HG03460 (cell line): ENCODE measurements around the gene FNIP2.
"Not testable (repeated sequence)": the region's sequence is repeated elsewhere in the genome, so short reads cannot be mapped to it uniquely, and the experiment has no call there.

Experiments
- ATAC-seq: cut with Tn5 transposase; IDR thresholded peaks from one replicate; pipeline ENCODE4 v1.9.1; 2021; ENCODE audit not compliant: unreplicated experiment

FNIP2 gene

DNA sequence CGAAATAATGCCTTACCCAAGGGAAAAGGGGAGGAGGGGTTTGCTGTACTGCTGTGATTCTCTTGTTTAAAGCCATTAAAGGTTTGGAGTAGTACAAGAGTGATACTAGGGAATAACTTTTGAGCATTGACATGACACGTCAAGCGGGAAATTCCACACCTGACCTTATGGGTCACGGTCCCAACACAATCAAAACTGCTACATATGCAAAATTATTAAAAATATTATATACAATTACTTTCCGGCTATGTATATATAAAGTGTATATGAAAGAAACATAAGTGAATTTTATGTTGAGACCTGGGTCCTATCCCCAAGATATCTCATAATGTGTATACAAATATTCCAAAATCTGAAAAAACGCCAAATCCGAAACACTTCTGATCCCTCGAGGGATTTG is 21.0 kb downstream of the FNIP2 start:
- ATAC-seq = no peak

DNA sequence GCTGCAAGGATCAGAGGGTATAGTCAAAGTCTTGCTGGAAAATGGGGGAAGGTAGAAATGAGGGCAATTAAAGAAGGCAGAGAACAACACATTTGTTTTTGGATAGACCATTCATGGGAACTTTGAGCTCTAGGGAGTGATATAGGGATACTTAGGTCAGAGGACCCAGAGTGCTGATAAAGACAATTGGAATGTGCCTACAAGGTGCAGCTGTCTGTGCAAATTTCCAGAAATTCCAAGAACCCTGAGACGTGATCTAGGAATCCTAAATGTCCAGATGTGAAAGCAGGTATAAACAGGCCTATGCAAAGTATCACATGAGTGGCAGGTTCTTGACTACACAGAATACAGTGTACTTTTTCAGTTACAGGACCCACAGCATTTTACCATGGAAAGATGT is 24.2 kb downstream of the FNIP2 start:
- ATAC-seq = no peak

GRCh38 chr4:158793430-158793829 is 24.6 kb downstream of the FNIP2 start:
- not testable (repeated sequence) for ATAC-seq

DNA sequence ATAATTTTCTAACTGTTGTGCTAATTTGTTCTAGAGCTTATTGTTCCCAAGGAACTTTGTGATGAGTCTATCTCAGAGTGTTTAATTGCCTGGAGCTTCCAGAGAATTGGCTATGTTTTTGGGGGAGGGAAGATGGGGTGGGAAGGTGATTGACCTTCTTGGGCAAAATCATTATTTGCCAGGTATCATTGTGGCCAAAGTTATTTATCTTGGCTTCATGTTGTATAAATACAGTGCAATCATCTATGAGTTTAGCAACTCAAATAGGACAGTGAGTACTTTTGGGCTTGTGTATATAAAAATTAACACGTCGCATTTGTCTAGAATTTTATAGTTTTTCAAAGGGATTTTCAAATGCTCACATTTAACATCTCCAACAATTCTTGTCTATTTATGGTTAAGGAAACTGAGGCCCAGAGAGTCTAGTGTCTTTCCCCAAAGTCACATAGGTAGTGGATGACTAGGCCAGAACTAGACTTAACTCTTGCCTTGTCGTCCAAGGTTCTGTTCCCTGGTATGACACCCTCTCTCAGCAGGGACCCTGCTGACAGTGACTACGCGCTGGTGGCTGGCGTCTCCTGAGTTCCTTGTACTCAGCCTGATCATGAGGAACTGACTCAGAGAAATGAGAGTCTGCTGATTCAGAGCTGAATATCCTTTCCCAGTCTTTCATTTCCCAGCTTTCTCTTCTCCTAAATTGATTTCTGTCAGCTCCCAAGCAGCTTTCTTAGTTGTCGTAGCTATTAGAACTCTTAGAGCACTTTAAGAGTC is 27.7 kb downstream of the FNIP2 start:
- no peak for ATAC-seq

DNA sequence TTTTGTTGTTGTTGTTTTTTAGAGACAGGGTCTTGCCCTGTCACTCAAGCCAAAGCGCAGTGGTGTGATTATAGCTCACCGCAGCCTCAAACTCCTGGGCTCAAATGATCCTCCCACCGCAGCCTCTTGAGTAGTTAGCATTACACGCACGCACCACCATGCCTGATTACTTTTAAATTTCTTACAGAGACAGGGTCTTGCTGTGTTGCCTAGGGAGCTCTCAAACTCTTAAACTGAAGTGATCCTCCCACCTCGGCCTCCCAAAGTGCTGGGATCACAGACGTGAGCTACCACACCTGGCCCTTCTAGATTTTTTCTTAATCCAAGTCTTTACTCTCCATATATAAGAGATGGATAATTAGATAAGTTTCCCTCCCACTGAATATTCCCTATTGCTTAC is 29.2 kb downstream of the FNIP2 start:
- ATAC-seq = no peak

DNA sequence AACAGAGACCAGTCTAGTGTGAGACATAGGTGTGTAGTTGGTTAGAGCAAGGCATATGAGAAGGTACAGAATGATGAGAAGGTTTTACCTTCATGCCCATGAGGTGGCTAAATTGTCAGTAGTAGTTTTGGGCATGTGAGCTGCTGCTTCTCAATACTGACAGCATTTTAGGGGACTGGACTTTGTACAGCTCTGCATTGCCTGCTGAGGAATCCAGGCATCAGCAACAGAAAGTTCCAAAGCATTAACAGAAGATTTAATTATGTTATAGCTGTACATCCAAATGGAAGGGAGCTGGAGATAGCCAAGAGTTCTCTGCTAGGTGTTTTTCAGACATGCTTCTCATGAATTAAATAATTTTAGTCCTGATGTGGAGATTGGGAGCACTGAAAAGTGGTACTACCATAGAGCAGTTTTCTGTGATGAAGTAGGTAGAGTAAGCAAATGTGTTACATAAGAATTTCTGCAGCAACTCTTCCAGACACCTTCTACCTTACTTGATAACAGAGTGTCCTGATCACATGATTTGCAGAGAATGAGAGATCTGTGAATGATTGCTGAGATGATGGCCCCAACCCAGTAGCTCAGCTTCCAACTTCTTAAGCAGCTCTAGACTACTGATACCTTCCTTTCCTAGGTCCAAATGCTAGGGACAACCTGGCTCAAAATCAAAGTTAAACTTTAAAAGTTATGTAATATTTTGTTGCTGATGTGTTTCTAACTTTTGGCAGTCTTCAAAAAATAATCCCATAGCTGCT is 30.4 kb downstream of the FNIP2 start:
- ATAC-seq = no peak

GRCh38 chr4:158799856-158800255 is 31.0 kb downstream of the FNIP2 start:
- no peak for ATAC-seq

- ATAC-seq = no peak
These were observed 32.2 kb downstream of the FNIP2 start for GRCh38 chr4:158801066-158801465.

DNA sequence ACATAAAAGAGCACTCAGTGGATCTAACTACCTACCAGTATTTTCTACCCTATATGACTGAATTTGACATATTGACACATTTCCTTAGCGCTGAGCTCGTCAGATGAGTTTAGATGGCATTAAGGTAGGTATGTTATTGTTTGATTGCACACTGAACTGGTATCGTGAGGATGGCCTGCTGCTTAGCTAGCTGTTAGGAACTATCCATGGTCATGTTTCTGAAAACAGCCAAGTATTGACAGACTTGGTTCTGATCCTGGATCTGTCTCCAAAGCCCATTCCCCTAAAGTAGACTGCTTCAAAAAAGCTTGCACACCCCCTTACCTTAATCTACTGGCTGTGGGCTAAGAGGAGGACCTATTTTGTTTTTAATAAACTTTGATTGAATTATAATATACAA is 32.9 kb downstream of the FNIP2 start:
- ATAC-seq = no peak

DNA sequence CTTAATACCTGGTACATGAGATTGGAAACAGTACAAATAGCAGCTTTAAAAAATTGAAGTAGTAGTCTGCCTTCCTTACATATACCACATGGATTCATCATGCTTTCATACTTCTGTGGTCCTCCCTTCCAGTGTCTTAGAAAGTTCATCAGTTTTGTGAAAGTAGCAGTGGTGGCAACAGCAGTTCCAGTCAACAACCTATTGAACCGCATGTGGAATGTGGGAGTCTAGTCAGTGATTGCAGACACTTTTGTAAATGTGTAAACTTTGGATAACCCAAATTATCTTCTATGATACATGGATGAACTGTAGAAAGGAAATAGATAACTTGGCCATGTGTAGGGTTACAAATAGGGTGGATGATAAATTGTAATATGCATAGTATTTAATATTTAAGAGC is 34.1 kb downstream of the FNIP2 start:
- no peak for ATAC-seq

DNA sequence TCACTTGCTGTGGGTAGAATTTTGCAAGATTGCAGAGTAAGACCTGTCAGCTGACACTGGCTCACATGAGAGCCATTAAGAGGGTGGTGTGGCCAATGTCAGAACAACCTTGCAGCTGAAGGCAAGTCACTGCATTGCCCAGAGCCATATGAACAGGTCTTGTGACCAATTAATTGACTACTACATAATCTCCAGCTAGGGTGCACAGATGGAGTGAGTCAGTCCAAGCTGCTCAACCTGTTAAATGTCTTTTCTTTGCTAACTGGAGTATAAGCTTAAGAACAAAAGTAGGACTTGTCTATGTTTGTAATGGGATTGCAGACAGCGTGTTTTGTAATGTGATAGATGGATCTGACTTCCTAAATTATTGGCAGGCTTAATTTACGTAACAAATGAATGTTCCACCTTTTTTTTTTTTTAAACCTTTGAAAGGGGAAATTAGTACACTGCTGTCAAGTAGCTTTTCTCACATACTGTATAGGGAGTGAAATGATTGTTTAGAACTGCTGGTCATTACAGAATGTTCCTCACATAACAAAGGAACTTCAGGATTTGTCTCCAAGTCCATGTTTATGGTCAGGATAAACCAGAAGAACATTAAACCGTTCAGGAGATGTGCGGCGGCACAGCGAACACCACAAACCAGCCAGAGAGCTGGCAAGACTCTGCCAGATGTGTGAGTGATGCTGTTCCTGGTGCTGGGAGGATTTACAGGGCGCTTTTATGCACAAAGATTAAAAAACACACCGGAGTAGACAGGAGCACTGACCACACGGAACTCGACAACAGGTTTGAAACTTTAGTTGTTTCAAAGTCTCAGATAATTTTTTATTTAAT is 37.0 kb downstream of the FNIP2 start:
- ATAC-seq = no peak

DNA sequence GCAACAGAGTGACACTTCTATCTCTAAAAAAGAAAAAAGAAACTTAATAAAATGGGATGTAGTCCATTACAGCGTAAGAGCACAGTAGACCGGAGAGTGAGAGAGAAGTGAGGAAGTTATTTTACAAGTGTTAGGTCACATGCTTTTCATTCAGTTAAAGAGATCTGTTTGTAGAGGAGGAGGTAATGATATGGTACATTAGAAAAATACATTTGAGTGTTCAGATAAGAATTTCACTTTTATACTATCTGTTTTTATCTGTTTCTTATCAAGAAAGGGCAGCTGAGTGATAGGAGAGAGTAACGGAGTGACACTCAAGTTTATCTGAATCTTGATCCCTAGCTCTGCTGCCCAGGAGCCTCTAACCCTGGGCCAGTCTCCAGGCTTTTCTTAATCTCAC is 38.9 kb downstream of the FNIP2 start:
- no peak for ATAC-seq

- no peak for ATAC-seq
These were observed 39.6 kb downstream of the FNIP2 start for GRCh38 chr4:158808399-158808798.

- not testable (repeated sequence) for ATAC-seq
These were observed 40.4 kb downstream of the FNIP2 start for GRCh38 chr4:158809208-158809607.

- peak; percentile 73 for ATAC-seq
These were observed 41.0 kb downstream of the FNIP2 start for GRCh38 chr4:158809611-158810486.

- no peak for ATAC-seq
These were observed 41.8 kb downstream of the FNIP2 start for GRCh38 chr4:158810487-158811215.

DNA sequence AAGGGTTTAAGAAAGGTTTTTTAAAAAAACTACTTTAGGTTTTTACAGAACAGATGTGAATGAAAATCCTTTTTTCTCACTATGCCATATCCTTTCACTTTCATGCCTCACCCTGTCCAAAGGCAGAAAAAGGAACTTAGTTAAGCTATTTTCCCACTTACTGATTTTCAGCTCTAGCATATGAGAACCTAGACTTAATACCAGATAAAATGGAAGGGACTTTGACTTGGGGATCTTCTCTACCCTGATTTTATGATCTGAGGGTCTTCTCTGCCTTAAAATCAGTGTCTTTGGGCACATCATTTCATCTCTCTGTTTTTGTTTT is 42.4 kb downstream of the FNIP2 start:
- no peak for ATAC-seq

GRCh38 chr4:158811704-158812103 is 42.9 kb downstream of the FNIP2 start:
- no peak for ATAC-seq

- ATAC-seq = no peak
These were observed 43.3 kb downstream of the FNIP2 start for GRCh38 chr4:158812133-158812532.

DNA sequence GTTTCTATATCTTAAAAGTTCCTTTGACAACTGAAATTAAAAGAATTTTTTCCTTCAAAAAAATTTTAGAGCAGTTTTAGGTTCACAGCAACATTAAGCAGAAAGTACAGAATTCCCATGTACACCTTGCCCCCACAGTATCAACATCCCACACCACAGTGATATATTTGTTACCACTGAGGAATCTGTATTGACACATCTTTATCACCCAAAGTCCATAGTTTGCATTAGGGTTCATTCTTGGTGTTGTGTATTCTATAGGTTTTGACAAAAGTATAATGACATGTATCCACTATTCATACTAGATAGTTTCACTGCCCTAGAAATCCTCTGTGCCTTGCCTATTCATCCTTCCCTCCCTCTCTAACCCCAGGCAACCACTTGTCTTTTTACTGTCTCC is 43.7 kb downstream of the FNIP2 start:
- no peak for ATAC-seq
